HL-60/S4 treated with retinoic acid at 250 ng/mL for 4 days and 3 days (cell line): ENCODE results near the gene CCDC61.

Experiments
- in situ Hi-C: fragments of 300-500 bp; cut with MboI; formaldehyde crosslinking; loops from 2 replicates; pipeline ENCODE4 v1.7.0; 2022; ENCODE audit warnings: low sequenced_read_pairs

CCDC61 gene, protein sequence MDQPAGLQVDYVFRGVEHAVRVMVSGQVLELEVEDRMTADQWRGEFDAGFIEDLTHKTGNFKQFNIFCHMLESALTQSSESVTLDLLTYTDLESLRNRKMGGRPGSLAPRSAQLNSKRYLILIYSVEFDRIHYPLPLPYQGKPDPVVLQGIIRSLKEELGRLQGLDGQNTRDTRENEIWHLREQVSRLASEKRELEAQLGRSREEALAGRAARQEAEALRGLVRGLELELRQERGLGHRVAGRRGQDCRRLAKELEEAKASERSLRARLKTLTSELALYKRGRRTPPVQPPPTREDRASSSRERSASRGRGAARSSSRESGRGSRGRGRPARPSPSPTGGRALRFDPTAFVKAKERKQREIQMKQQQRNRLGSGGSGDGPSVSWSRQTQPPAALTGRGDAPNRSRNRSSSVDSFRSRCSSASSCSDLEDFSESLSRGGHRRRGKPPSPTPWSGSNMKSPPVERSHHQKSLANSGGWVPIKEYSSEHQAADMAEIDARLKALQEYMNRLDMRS

DNA sequence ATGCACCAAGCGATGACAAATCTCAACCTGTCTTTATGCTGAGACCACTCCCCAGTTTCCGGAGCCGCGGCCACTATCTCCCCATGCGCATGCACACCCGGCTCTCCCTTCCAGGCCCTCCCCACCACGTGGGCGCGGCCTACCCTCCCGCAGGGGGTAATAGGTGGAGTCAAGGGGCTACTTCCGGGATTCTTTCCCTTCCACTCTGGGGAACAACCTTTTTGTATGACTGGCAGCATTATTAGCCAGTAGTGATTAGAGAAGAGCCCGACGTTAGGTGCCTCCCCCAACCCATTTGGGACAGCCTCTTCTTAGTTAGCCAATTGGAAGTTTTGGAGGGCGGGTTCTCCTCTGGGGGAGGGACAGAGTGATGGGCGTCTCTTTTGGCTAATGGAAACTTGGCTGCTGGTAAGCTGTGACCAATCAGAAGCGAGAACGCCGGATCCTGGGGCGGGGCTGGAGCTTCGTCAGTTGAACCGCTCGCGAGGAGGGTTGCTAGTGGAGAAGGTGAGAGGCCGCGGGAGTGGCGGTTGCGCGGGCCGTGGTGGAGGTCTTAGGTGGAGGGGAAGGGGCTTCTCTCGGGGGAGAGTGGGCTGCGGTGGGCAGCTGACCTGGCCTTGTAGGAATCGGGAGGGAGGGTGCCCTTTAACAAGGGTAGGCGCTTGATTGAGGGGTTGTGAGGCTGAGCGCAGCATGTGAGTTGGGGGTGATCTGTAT lies at the start of gene CCDC61:
CCDC61 (plus strand) TSS at position 470 of the 717 bp plus-strand sequence. CDS start 7,552 bp downstream, outside the sequence.
- in situ Hi-C loops = no loop called here

DNA sequence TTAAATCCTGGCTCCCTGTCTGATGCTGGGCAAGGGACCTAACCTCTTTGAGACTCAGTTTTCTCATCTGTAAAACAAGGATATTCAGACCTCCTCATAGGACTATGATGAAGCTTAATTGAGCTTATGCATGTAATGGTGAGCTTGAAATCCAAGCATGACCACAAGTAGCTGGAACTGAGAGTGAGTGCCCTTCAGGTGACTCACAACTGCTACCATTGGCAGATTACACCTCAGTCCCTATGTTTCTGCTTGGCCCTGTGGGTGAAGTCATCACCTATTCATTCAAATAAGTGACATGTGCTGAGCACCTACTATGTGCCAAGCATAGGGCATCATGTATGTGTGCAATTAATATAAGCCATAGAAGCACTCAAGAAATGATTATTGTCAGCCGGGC lies 47.3 kb upstream of the CCDC61 start:
- in situ Hi-C loops = no loop called here

DNA sequence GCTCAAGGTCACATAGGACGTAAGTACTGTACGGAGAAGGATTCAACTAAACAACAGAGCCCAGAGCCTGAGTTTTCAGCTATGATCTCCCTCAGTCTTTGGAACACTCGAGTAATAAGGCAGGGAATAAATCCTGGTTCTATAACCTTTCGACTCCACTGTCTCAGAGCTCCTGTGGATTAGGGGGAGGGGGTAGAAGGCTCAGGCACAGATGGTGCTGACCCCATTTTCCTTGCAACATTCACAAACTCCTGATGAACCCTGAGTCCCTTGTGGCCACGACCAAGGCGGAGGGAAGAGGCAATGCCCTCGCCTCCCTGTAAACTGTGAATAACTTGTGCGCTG lies 43.0 kb upstream of the CCDC61 start:
- in situ Hi-C loops = no loop called here

DNA sequence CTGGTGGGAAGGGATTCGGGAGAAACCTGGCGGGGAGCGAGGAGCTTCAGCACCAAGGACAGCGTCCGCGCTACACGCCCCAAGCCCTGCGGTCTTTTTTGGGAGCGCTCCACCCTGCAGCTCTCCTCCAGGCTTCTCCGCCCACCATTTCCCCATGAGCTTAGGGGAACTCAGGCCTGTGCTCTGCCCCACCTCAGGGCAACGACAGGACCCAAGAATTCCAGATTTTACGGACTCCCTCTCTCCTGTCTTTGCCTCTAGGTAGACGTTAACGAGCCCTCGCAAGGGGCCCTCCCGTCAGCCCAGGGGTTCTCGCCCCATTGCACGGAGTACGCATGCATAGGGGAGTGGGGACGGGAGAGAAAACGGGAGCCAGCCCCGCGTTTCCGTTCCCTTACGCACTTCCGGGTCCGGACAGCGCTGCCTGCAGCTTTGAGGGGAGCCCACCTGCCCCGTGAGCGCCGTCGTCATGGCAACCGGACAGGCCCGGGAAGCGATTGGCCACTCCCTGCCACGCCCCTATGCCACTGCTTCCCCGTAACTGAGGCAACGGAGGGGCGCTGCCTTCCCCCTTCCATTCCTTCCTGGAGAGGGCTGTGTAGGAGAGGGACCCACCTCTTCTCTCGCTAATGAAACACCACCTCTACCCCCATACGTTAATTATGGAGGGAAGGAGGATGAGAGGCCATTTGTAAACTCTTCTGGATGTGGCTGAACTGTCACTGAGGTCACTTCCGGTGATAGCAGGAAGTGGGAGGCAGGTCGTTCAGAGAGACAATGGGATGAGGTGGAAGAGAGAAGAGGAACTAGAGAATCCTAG lies 42.4 kb upstream of the CCDC61 start:
- in situ Hi-C loops = no loop called here

DNA sequence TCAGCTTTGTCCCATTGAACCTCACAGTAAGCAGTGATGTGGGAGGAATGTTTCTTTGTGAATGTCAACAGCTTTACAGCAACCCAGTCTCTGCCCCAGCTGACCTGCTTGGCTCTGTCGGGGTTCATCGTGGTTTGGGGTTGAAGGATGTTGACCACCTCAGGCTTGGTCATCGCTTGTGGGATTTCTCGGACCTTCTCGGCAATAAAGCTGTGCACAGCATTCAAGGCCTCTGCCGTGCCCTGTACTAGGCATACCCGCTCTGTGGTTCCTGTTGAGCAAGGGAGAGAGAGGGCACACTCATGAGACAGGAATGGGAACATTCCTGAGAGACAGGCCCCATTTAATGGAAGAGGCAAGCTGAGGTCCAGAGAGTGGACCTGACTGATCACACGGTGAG lies 41.6 kb upstream of the CCDC61 start:
- in situ Hi-C loops = no loop called here

DNA sequence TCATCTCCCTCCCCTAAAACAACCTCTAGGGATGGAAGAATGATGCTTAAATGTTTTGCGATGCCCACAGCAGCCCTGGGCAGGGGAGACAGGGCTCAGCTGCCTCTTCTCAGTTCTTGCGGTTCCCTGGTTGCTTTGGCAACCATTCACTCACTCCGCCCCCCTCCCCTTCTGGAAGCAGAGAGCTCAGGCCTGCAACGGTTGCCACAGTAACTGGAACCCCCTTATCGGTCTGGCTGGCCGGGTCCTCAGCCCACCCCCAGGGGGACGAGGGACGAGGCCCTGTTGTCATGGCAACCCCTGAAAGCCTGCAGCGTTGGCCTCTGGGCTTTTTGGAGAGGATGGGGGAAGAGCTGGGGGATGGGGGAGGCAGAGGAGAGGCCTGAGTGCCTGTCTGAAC lies 41.1 kb upstream of the CCDC61 start:
- in situ Hi-C loops = no loop called here

DNA sequence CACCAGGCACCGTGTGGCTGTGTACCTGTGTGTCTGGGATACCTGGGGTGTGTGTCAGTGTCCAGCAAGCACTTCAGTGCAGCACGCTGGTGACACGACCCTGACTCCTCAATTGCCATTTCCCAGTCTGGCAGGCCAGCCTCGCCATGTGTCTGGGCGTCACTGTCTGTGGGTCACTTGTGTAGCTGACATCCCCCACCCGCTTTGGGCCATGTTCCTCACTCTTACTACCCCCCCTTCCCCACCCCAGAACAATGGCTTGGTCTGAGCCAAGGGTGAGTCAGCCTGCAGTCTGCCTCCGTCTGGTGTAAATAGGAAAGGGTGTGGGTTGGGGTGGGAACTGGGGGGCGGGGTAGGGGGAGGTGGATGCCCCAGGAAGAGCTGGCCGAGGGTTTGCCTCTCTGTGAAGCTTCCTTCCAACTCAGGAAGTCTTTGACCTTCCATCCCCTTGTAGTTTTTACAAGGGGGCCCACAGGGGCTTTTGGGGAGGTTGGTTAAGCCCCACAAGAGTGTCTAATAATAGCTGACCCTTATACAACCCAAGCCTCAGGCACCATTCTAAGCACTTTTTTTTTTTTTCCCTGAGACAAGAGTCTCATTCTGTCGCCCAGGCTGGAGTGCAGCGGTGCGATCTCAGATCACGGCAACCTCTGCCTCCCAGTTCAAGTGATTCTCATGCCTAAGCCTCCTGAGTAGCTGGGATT lies 39.2 kb upstream of the CCDC61 start:
- in situ Hi-C loops = no loop called here

DNA sequence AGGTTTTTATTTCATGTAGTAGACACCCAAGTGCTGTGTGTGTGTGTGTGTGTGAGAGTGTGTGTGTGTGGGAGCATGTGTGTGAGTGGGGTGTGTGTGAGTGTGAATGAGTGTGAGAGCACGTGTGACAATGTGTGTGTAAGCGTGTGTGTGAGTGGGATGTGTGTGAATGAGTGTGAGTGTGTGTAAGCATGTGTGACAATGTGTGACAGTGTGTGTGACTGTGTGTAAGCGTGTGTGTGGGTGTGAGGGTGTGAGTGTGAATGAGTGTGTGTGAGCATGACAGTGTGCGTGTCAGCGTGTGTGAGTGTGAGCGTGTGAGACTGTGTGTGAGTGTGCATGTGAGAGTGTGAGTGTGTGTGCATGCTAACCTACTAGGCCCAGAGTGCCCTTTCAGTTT lies 36.9 kb upstream of the CCDC61 start:
- in situ Hi-C loops = no loop called here

DNA sequence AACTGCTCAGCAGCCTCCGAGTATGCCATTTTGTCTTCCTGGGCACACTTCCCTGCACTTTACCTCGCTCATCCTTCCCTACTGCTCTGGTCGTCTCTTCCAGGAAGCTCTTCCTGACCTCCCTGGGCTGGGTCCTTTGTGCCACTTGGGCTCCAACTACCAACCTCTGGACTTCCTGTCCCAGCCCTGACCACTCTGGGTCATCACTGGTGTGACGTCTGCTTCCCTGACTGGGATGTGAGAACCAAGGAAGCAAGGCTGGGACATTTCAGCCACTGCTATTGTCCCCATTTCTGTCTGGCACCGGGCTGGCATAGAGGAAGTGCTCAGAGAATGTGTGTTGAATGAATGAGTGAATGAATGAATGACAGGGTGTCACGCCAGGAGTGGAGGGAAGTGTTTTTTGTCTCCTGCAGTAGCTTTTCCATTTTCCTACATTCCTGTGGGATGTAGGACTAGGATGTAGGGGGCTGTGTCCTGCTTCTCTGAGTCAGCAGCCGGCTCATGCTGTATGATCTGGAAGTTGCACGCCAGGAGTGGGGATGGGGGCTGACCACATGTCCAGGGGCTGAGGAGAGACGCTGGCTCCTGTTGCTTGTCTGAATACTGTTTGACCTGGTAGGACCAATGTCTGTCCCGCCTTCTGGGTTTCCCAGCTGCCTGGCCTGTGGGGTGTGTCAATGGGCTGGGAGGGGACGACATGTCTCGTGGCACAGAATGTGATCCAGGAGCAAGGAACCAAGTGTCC lies 36.3 kb upstream of the CCDC61 start:
- in situ Hi-C loops = no loop called here

DNA sequence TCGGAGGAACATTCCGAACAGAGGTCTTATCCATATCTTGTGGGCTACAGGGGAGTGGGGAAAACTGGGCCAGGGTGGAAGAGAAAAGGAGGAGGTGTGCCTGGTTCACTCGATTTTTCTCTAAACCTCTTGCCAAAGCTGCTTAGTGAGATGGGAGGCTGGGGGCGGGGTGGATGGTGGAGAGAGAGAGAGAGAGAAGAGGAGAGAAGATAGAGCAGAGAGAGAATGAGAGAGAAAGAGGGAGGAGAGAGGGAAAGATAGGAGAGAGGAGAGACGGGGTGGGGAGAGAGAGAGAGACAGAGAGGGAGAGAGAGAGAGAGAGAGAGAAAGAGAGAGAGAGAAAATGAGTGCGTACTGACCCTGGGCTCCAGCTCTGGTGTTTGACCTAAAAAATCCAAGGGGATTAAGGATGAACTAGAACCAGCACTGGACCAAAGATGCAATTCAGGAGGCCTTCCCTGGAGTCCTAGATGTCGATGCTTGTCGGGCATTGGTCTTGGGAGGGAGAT lies 35.7 kb upstream of the CCDC61 start:
- in situ Hi-C loops = no loop called here

DNA sequence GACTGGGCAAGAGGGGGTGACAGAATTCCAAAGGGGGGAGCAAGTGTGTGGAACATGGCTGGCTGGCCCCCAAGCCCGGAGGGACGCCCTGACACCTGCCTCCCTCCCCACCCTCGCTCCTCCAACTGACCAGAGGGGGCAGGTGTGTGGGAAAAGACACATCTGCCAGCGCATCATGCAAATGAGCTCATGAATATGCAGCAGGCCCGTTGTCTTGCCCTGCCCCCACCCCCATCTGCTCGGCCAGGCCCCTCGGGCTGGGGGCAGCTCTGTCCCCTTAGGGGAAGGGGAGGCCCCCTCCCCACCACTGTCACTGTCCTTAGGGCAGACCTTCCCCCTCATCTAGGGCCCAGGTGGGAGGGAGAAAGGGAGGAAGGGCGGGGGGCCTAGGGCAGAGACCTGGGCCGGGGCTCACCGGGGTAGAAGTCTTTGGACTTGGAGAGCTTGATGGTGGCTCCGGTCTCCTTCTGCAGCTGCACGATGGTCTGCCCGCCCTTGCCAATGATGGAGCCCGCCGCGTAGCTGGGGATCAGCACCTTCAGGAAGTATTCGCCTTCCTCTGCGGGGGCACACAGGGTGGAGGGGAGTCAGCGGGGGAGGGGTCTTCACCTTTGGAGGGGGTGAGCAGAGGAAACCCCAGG lies 34.6 kb upstream of the CCDC61 start:
- in situ Hi-C loops = no loop called here

DNA sequence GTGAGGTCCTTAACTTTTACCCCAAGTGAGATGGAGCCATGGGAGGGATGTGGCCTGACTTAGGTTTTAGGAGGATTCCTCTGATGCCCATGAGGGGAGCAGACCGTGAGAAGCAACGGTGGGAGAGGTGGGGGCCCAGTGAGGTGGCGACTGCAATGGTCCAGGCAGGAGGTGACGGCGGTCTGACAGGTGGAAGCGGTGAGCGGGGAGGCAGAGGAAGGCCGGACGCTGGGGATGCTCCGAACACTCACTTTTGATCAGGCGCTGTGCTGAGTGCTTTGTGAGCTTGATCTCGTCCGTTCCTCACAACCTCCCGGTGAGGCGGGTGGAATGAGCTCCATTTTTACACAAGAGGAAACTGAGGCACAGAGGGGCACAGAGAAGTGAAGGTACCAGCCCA lies 33.2 kb upstream of the CCDC61 start:
- in situ Hi-C loops = no loop called here

DNA sequence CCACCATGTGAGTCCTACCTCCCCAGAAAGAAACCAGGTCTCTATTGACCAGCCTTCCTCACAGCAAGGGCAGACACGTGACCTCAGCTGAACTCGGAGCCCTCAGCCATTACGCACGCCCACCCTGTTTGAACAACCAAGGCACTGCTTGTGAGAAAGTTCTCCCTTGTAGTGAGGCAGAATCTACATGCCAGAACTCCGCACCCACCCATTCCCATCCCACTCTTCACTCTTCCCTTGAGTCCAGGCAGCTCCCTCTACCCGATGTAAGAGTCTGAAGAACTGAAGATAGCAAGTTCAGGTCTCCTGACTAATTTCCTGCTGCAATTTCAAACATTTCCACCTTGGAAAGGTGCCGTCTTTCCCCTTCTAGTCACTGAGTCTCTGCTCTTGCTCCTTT lies 28.0 kb upstream of the CCDC61 start:
- in situ Hi-C loops = no loop called here

DNA sequence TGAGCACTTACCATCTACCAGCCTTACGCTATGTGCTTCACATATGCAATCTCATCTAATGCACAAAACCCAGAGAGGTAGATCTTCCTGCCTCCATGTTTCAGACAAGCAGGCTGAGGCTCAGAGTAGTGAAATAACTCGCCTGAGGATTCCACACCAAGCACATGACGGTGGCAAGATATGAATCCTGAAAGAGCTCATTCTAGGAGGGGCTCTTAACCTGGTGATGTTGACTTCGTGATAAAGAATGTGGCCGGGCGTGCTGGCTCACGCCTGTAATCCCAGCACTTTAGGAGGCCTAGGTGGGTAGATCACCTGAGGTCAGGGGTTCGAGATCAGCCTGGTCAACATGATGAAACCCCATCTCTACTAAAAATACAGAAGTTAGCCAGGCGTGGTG lies 26.6 kb upstream of the CCDC61 start:
- in situ Hi-C loops = no loop called here

DNA sequence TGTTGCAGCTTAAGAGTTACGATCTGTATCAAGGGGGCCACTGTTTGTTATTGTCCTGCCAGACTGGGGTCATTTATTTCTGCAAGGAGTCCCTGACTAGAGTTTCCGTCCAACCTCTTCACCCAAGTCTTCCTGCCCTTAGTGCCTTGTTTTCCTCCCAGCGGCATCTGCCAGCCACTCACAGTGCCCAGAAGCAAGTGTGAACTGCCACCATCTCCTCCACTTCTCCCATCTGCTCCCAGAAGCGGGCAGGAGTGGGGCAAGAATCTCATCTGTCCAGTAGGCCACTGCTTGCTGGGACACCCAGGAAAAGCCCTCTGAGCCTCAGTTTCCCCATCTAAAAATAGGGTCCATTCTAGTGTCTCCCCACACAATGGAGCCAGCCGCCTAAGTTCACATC lies 25.6 kb upstream of the CCDC61 start:
- in situ Hi-C loops = no loop called here

DNA sequence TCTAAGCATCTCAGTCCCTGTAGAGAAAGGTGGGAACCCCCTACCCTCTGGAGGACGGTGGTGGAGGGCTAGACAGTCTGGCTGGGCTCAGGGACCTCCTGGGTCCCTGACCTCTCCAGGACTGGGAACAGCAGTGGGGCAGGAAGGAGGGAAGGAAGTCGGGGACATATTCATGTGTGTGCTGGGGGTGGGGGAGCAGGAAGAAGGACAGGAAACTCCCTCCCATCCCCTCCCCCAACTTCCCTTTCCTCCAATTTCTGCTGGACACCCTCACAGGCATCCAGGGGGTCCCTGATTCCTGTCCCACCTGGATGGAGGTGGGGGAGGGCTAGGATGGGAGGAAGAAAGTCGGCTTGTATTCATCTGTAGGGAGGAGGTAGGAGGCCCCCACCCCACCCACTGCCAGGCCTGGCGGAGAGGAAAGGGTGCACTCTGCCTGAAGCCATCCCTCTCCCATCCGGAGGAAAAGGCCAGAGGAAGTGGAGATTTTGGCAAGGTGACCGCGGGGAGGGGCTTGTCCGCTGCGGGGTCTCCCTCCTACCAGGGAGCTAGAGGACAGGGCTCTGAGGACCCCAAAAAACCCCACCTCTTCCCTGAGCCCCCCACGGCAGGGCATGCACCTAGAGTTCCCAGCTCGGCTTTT lies 23.9 kb upstream of the CCDC61 start:
- in situ Hi-C loops = no loop called here

DNA sequence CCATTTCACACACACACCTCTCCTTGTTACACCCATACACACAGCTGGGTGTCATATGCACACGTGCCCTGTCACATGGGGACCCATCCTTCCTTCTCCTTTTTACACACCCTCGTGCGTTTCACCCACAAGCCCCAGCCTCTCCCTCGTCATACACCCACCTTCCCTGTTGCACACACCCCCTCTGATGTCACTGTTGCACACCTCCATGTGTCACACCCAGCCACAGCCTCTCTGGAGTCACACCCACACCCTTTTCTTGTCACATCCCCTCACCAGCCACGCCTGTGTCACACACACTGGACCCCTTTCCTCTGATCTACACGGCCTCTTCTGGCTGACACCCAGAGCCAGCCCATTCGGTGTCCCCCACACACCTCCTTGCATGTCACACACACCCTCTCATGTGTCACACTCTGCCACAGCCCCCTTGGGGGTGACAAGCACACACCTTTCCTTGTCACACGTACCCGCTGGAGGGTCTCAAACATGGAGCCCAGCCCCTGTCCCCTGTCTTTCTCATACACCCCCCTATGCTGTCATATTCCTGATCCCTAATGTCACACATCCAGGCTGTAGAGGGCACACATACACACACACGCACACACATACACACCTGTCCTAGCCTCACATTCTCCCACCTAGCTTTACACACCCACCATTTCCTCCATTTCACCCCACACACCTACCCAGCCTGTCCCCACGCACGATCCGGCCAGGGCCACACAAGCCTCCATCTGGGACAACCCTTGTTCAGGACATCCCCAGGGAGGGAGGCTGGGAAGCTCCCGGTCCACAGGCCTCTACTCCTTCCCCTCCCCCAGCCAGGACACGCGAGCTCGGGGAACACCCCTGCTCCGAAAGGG lies 23.0 kb upstream of the CCDC61 start:
- in situ Hi-C loops = no loop called here

DNA sequence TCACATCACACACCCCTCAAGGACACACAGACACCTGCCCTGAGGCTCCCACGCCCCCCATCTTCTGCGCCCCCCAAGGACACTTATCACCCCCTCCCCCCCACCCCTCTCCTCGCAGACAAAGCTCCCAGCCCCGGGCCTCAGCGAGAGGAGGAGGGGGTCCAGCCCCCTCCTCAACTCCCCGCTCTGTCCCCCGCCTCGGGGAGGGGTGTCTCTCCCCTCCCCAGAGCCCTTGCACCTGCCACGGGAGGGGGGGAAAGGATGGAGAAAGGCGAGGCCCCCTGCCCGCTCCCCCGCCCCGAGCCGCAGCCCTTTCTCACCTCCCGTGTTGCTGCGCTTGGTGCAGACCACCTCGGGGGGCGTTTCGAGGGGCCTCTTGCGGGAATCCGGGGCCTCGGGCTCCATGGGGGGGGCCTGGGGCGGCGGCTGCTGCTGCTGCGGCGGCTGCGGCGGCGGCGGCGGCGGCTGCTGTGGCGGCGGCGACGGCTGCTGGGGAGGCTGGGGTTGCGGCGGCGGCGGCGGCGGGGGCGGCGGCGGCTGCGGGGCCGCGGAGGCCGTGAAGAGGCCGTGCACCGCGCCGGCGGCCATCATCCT lies 22.2 kb upstream of the CCDC61 start:
- in situ Hi-C loops = no loop called here
